Neural progenitor cell (in vitro differentiated cells): Measurements from ENCODE around the gene FAM221A. TPM values are rescaled to one million over a fixed set of nuclear protein-coding genes. Genes with fewer than 3 reads are reported as not detected.

Experiments
- DNase-seq: peaks from one replicate; pipeline ENCODE4 v3.0.0-alpha.2; 2016; ENCODE audit warnings: low spot score
- H2AFZ ChIP-seq: fragments of 200-600 bp; sonication (generic); replicated peaks from 2 replicates; pipeline ENCODE4 v1.6.1; 2016; ENCODE audit warnings: antibody characterized with exemption
- H3F3A ChIP-seq: fragments of 200-600 bp; sonication (generic); 2 replicates; pipeline ENCODE4 v1.6.1; 2016; ENCODE audit warnings: antibody characterized with exemption, low read depth
- H3K27ac ChIP-seq: fragments of 200-600 bp; sonication (generic); 2 replicates; pipeline ENCODE4 v1.5.1; 2016; ENCODE audit warnings: mild to moderate bottlenecking
- H3K27me3 ChIP-seq: fragments of 200-600 bp; sonication (generic); 2 replicates; pipeline ENCODE4 v1.6.1; 2016; ENCODE audit warnings: mild to moderate bottlenecking, moderate library complexity
- H3K36me3 ChIP-seq: fragments of 200-600 bp; sonication (generic); 2 replicates; pipeline ENCODE4 v1.5.1; 2016
- H3K4me1 ChIP-seq: fragments of 200-600 bp; sonication (generic); 2 replicates; pipeline ENCODE4 v1.6.1; 2016; ENCODE audit warnings: mixed run types
- H3K4me2 ChIP-seq: fragments of 200-600 bp; sonication (generic); 2 replicates; pipeline ENCODE4 v1.6.1; 2016
- H3K4me3 ChIP-seq: fragments of 200-600 bp; sonication (generic); 2 replicates; pipeline ENCODE4 v1.5.1; 2016
- H3K79me2 ChIP-seq: fragments of 200-600 bp; sonication (generic); 2 replicates; pipeline ENCODE4 v1.6.1; 2016; ENCODE audit warnings: low read depth
- H3K9ac ChIP-seq: fragments of 200-600 bp; sonication (generic); 2 replicates; pipeline ENCODE4 v1.6.1; 2016
- H3K9me3 ChIP-seq: fragments of 200-600 bp; sonication (generic); 2 replicates; pipeline ENCODE4 v1.5.1; 2016; ENCODE audit warnings: low read depth
- H4K20me1 ChIP-seq: fragments of 200-600 bp; sonication (generic); 2 replicates; pipeline ENCODE4 v1.6.1; 2016; ENCODE audit warnings: low read depth
- H3K27ac Mint-ChIP-seq: 3 replicates; pipeline ENCODE4 v1.8.0; 2021; ENCODE audit warnings: mixed read lengths
- H3K27me3 Mint-ChIP-seq: 2 replicates; pipeline ENCODE4 v1.8.0; 2022; ENCODE audit warnings: low read depth, mild to moderate bottlenecking, inconsistent platforms, moderate library complexity, mixed read lengths; ENCODE audit not compliant: insufficient read depth
- H3K36me3 Mint-ChIP-seq: 3 replicates; pipeline ENCODE4 v1.8.0; 2021; ENCODE audit warnings: mixed read lengths
- H3K4me1 Mint-ChIP-seq: 3 replicates; pipeline ENCODE4 v1.8.0; 2021; ENCODE audit warnings: mixed read lengths
- H3K4me3 Mint-ChIP-seq: 3 replicates; pipeline ENCODE4 v1.8.0; 2021; ENCODE audit warnings: mild to moderate bottlenecking, moderate library complexity, mixed read lengths
- H3K9me3 Mint-ChIP-seq: 3 replicates; pipeline ENCODE4 v1.8.0; 2020; ENCODE audit warnings: mixed read lengths
- EZH2 ChIP-seq: fragments of 200-600 bp; sonication (generic); IDR thresholded peaks from 2 replicates; pipeline ENCODE4 v1.6.1; 2017; ENCODE audit warnings: antibody characterized with exemption, mild to moderate bottlenecking, moderate library complexity
- EZH2phosphoT487 ChIP-seq: fragments of 200-600 bp; sonication (generic); IDR thresholded peaks from 2 replicates; pipeline ENCODE4 v1.6.1; 2017; ENCODE audit warnings: antibody characterized with exemption
- total RNA-seq: library from RNA; depleted of rRNA; stranded (reverse); fragments of >200 nt; gene quantifications from 2 replicates; pipeline ENCODE4 v1.2.3, GENCODE V29; 2015; ENCODE audit warnings: low replicate concordance
- TF ChIP-seq, protein P1 (sequence below): fragments of 200-600 bp; sonication (generic); IDR thresholded peaks from 2 replicates; pipeline ENCODE4 v1.5.1; 2017; ENCODE audit warnings: antibody characterized with exemption, mild to moderate bottlenecking

FAM221A gene
- total RNA-seq, 1 donor from 2014 or later: 26.2 TPM

DNA sequence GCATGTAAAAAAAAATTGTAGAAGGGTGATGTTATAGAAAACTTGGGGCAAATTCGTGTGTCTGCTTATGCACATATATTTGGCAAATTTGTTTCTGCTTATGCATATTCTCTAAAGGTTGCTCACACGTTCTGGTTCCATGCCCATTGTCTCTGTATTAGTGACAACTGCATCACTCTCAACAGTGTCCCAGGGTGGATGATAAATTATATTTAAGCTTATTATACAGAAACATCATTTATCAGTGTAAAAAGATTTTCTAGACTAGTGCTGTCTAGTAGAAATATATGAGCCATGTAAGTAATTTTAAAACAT lies 34.1 kb downstream of the FAM221A start:
- Mint-ChIP-seq H3K27me3 (no peaks in the 10 kb centered on the region), H3K4me3 (no peak overlapping the region), H3K4me1 (no peaks in the 10 kb centered on the region), H3K9me3 (no peaks in the 10 kb centered on the region), H3K36me3 (no peaks in the 10 kb centered on the region), H3K27ac (no peak overlapping the region)
- Histone ChIP-seq H4K20me1 (no peaks in the 10 kb centered on the region), H3K79me2 (no peaks in the 10 kb centered on the region), H3K4me3 (no peak overlapping the region), H3K9me3 (no peaks in the 10 kb centered on the region), H3K36me3 (no peaks in the 10 kb centered on the region), H2AFZ (no peak overlapping the region), H3F3A (no peaks in the 10 kb centered on the region), H3K9ac (no peak overlapping the region), H3K4me1 (no peaks in the 10 kb centered on the region), H3K27ac (no peak overlapping the region), H3K27me3 (no peaks in the 10 kb centered on the region), H3K4me2 (no peak overlapping the region)
- no peak for DNase-seq
- TF ChIP-seq, protein P1, sequence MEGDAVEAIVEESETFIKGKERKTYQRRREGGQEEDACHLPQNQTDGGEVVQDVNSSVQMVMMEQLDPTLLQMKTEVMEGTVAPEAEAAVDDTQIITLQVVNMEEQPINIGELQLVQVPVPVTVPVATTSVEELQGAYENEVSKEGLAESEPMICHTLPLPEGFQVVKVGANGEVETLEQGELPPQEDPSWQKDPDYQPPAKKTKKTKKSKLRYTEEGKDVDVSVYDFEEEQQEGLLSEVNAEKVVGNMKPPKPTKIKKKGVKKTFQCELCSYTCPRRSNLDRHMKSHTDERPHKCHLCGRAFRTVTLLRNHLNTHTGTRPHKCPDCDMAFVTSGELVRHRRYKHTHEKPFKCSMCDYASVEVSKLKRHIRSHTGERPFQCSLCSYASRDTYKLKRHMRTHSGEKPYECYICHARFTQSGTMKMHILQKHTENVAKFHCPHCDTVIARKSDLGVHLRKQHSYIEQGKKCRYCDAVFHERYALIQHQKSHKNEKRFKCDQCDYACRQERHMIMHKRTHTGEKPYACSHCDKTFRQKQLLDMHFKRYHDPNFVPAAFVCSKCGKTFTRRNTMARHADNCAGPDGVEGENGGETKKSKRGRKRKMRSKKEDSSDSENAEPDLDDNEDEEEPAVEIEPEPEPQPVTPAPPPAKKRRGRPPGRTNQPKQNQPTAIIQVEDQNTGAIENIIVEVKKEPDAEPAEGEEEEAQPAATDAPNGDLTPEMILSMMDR: no peak
- TF ChIP-seq EZH2phosphoT487: no peak
- no peak for TF ChIP-seq EZH2

DNA sequence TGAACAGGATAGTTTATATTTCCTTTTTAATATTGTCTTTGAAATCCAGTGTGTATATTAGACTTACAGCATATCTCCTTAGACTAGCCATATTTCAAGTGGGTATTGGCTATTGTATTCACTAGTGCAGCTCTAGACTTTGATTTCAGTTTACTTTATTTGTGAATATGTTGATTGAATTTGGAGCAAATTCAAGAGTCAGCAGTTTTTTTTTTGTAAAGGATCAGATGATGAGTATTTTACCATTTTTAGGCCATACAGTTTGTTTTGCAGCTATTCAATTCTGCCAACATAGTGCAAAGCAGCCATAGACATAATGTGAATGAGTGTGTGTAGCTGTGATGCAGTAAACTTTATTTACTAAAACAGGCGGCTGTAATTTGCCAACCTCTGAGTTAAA lies 34.6 kb downstream of the FAM221A start:
- no peaks in the 10 kb centered on the region for H3K4me1 Mint-ChIP-seq
- no peaks in the 10 kb centered on the region for H4K20me1 ChIP-seq
- no peaks in the 10 kb centered on the region for H3K36me3 ChIP-seq
- no peak for DNase-seq
- no peak overlapping the region for H3K27ac Mint-ChIP-seq
- H3K27me3 Mint-ChIP-seq: no peaks in the 10 kb centered on the region
- H3K79me2 ChIP-seq: no peaks in the 10 kb centered on the region
- H3K36me3 Mint-ChIP-seq: no peaks in the 10 kb centered on the region
- no peaks in the 10 kb centered on the region for H3K9me3 ChIP-seq
- H3K9ac ChIP-seq: no peak overlapping the region
- H2AFZ ChIP-seq: no peak overlapping the region
- TF ChIP-seq, protein P1: no peak
- TF ChIP-seq EZH2: no peak
- no peak for TF ChIP-seq EZH2phosphoT487
- H3K4me1 ChIP-seq: no peaks in the 10 kb centered on the region
- no peak overlapping the region for H3K4me3 Mint-ChIP-seq
- H3K27ac ChIP-seq: no peak overlapping the region
- H3K27me3 ChIP-seq: no peaks in the 10 kb centered on the region
- no peak overlapping the region for H3K4me3 ChIP-seq
- H3K4me2 ChIP-seq: no peak overlapping the region
- H3F3A ChIP-seq: no peaks in the 10 kb centered on the region
- H3K9me3 Mint-ChIP-seq: no peaks in the 10 kb centered on the region

DNA sequence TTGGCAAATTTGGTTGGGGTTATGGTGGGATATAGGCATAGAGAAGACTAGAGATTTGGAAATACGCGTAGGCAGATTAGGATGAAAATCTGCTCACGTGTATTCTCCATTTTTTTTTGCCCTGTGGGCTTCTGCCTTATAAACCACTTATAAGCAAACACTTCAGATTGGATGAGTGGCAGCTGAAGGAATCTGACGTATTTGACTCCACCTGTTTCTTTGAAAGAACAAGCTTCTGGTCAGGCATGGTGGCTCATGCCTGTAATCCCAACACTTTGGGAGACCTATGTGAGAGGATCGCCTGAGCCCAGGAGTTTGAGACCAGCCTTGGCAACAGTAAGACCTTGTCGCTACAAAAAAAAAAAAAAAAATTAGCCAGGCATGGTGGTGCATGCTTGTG lies 35.1 kb downstream of the FAM221A start:
- no peak for DNase-seq
- no peak overlapping the region for H3K4me3 Mint-ChIP-seq
- no peaks in the 10 kb centered on the region for H3K9me3 ChIP-seq
- H3K4me1 ChIP-seq: no peaks in the 10 kb centered on the region
- no peak overlapping the region for H2AFZ ChIP-seq
- no peaks in the 10 kb centered on the region for H3K79me2 ChIP-seq
- H3K4me2 ChIP-seq: no peak overlapping the region
- H3K4me1 Mint-ChIP-seq: no peaks in the 10 kb centered on the region
- no peaks in the 10 kb centered on the region for H3K9me3 Mint-ChIP-seq
- H3K27ac ChIP-seq: no peak overlapping the region
- no peaks in the 10 kb centered on the region for H4K20me1 ChIP-seq
- no peak overlapping the region for H3K9ac ChIP-seq
- TF ChIP-seq, protein P1: no peak
- TF ChIP-seq EZH2: no peak
- TF ChIP-seq EZH2phosphoT487: no peak
- H3K36me3 ChIP-seq: no peaks in the 10 kb centered on the region
- H3K4me3 ChIP-seq: no peak overlapping the region
- H3K27ac Mint-ChIP-seq: no peak overlapping the region
- no peaks in the 10 kb centered on the region for H3K36me3 Mint-ChIP-seq
- no peaks in the 10 kb centered on the region for H3K27me3 ChIP-seq
- H3K27me3 Mint-ChIP-seq: no peaks in the 10 kb centered on the region
- no peaks in the 10 kb centered on the region for H3F3A ChIP-seq

DNA sequence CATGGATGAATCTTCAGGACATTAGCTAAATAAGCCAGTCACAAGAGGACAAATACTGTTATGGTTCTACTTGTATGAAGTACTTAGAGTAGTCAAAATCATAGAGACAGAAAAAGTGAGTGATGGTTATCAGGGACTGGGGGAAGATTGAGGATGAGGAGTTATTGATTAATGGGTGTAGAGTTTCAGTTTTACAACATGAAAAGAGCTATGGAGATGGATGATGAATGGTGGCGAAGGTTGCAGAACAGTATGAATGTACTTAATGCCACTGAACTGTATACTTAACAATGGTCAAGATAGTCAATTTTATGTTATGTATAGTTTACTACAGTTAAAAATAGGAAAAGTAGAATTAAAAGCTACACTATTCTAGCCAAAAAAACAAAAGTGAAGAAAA lies 37.8 kb downstream of the FAM221A start:
- Histone ChIP-seq H4K20me1 (no peaks in the 10 kb centered on the region), H3K9me3 (no peaks in the 10 kb centered on the region), H3K4me2 (no peak overlapping the region), H3F3A (no peaks in the 10 kb centered on the region), H3K4me3 (no peak overlapping the region), H3K27ac (no peak overlapping the region), H3K9ac (no peak overlapping the region), H3K36me3 (no peaks in the 10 kb centered on the region), H3K79me2 (no peaks in the 10 kb centered on the region), H2AFZ (no peak overlapping the region), H3K4me1 (no peaks in the 10 kb centered on the region), H3K27me3 (no peaks in the 10 kb centered on the region)
- H3K4me3 Mint-ChIP-seq: no peak overlapping the region
- no peaks in the 10 kb centered on the region for H3K36me3 Mint-ChIP-seq
- no peaks in the 10 kb centered on the region for H3K9me3 Mint-ChIP-seq
- no peaks in the 10 kb centered on the region for H3K27me3 Mint-ChIP-seq
- no peak overlapping the region for H3K27ac Mint-ChIP-seq
- no peak for DNase-seq
- H3K4me1 Mint-ChIP-seq: no peaks in the 10 kb centered on the region
- TF ChIP-seq EZH2phosphoT487: no peak
- TF ChIP-seq EZH2: no peak
- TF ChIP-seq, protein P1: no peak
